Astrocyte of the cerebellum (primary cell): ENCODE measurements around the gene STRIT1.
"Not testable (repeated sequence)": the region's sequence is repeated elsewhere in the genome, so short reads cannot be mapped to it uniquely, and the experiment has no call there.

Source experiments
- DNase-seq: peaks from one replicate; pipeline ENCODE4 v3.0.0-alpha.2; 2011; ENCODE audit warnings: low read depth
- H3K4me3 ChIP-seq: 2 replicates; pipeline ENCODE4 v1.5.1; 2011; ENCODE audit warnings: mild to moderate bottlenecking, low read depth, low read length, moderate library complexity
- in situ Hi-C: cut with HindIII; loops from 2 replicates; pipeline ENCODE4 v1.10.0; 2017; ENCODE audit warnings: low sequenced_read_pairs
- TF ChIP-seq, protein P1 (sequence below): IDR thresholded peaks from 2 replicates; pipeline ENCODE4 v1.5.1; 2012; ENCODE audit warnings: low read length, low read depth, moderate library complexity, mild to moderate bottlenecking; ENCODE audit errors: missing control alignments

The STRIT1 gene

DNA sequence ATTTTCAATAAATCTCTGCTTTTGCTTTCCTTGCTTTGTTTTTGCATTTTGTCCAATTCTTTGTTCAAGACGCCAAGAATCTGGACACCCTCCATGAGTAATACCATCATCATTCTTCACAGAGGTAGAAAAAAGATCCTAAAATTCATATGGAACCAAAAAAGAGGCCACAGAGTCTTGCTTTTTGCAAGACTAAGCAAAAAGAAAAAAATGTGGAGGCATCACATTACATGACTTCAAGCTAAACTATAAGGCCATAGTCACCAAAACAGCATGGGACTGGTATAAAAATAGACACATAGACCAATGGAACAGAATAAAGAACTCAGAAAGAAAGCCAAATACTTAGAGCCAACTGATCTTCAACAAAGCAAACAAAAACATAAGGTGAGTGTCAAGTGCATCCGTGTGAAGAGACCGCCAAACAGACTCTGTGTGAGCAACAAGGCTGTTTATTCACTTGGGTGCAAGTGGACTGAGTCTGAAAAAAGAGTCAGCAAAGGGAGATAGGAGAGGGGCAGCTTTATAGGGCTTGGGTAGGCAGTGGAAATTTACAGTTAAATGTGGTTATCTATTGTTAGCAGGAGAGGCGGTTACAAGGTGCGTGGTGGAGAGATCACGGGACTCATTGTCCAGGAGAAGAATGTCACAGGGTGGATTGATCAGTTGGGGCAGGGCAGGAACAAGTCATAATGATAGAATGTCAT lies 10.9 kb downstream of the STRIT1 start:
- no peak overlapping the region for H3K4me3 ChIP-seq
- in situ Hi-C loops, result no loop called here
- TF ChIP-seq, protein P1, sequence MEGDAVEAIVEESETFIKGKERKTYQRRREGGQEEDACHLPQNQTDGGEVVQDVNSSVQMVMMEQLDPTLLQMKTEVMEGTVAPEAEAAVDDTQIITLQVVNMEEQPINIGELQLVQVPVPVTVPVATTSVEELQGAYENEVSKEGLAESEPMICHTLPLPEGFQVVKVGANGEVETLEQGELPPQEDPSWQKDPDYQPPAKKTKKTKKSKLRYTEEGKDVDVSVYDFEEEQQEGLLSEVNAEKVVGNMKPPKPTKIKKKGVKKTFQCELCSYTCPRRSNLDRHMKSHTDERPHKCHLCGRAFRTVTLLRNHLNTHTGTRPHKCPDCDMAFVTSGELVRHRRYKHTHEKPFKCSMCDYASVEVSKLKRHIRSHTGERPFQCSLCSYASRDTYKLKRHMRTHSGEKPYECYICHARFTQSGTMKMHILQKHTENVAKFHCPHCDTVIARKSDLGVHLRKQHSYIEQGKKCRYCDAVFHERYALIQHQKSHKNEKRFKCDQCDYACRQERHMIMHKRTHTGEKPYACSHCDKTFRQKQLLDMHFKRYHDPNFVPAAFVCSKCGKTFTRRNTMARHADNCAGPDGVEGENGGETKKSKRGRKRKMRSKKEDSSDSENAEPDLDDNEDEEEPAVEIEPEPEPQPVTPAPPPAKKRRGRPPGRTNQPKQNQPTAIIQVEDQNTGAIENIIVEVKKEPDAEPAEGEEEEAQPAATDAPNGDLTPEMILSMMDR, result no peak
- DNase-seq, result peak; percentile 80

GRCh38 chr3:155281912-155282311 lies 11.6 kb downstream of the STRIT1 start:
- in situ Hi-C loops, result no loop called here
- H3K4me3 ChIP-seq, result no peak overlapping the region
- peak; percentile 16 for DNase-seq
- TF ChIP-seq, protein P1, result no peak

DNA sequence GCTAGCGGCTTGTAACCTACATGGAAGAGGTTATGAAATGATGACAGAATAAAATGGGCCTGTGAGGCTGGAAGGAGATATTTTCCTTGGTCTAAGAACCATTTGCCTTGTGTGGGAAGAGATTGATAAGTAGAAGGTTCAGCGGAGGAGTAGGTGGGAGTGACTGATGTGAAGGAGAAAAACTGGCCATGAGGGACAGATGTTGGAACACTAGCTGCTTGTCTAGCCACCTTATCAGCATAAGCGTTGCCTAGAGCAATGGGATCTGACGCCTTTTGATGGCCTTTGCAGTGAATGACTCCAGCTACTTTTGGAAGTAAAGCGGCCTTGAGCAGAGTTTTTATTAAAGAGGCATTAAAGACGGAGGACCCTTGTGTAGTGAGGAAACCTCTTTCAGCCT lies 17.4 kb downstream of the STRIT1 start:
- in situ Hi-C loops, H3K4me3 ChIP-seq, DNase-seq: not testable (repeated sequence)

DNA sequence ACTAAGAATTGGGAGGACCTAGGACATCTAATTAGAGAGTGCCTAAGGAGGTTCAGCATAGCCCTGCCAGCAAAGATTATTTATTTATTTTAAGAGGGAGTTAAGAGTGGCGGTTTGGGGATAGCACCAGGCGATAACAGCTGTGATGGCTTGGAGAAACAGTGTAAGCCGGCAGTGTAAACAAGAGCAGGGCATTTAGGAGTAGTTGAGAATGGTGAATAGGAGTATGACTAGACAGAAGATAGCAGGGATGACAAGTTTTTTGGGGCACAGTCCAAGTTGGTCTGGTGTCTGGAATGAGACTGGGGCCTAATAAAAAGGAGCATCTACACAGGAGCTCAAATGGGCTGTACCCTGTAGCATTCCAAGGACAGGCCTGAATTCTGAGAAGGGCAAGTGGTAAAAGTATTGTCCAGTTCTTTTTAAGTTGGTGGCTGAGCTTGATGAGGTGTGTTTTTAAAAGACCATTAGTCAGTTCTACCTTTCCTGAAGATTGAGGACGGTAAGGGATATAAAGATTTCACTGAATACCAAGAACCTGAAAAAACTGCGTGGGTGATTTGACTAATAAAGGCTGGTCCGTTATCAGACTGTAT lies 18.2 kb downstream of the STRIT1 start:
- in situ Hi-C loops, H3K4me3 ChIP-seq: not testable (repeated sequence)

GRCh38 chr3:155274435-155274834 lies 19.0 kb downstream of the STRIT1 start:
- H3K4me3 ChIP-seq, in situ Hi-C loops, DNase-seq: not testable (repeated sequence)

More for the DNA sequence above, 18.2 kb downstream of the STRIT1 start:
- not testable (repeated sequence) for DNase-seq

- in situ Hi-C loops, result no loop called here
- no peak for DNase-seq
- TF ChIP-seq, protein P1, result no peak
Measured at GRCh38 chr3:155271343-155271613, 22.2 kb downstream of the STRIT1 start.

DNA sequence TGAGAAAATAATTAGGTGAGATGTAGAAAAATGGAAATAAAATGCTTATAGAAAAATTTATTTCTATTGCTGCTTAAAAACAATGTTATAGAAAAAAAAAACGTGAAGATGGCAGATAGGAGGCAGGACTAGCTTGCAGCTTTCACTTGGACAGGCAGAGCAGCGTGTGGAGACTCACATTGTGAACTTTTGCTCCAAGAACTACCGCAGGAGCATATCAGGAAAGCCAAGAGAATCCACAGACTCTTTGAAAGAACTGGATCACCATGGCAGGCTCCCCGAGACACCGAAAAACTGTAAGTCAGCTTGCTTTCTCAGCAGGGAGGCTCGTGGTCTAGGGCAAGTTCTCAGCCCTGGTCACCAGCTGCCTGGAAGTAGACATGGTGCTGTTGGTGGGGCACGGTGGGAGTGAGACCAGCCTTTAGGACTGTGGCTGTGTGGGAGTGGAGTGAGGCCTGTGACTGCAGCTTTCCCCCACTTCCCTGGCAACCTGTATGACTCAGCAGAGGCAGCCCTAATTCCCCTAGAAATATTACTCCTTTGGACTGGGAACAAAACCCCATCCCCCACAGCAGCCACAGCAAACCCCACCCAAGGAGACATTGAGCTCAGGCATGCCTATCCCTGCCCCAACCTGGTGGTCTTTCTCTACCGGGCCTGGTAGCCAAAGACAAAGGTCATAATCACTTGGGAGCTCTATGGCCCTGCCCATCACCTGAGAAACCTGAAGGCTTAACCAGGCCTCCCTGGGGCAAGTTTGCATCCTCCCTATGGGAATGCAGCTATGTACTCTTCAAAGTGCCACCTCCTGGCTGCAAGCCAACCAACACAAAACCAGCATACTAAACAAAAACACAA lies 22.8 kb downstream of the STRIT1 start:
- in situ Hi-C loops, result no loop called here
- no peak overlapping the region for H3K4me3 ChIP-seq
- TF ChIP-seq, protein P1, result no peak
- peak; percentile 59 for DNase-seq

More at GRCh38 chr3:155271343-155271613, 22.2 kb downstream of the STRIT1 start:
- no peak overlapping the region for H3K4me3 ChIP-seq

- TF ChIP-seq, protein P1, result no peak
- in situ Hi-C loops, result no loop called here
- no peak overlapping the region for H3K4me3 ChIP-seq
- DNase-seq, result no peak
Measured at GRCh38 chr3:155270063-155270462, 23.4 kb downstream of the STRIT1 start.

DNA sequence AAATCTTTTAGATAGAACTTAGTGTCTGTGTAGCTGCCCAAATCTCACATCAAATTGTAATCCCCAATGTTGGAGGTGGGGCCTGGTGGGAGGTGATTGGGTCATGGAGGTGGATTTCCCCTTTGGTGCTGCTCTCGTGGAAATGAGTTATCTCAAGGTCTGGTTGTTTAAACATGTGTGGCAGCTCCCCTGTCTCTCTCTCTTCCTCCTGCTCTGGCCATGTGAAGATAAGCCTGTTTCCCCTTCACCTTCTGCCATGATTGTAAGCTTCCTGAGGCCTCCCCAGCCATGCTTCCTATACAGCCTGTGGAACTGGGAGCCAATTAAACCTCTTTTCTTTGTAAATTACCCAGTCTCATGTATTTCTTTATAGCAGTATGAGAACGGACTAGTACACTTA lies 30.6 kb downstream of the STRIT1 start:
- in situ Hi-C loops, H3K4me3 ChIP-seq, DNase-seq: not testable (repeated sequence)
